K562 (cell line): Measurements from ENCODE around the gene EYA3. TPM values are rescaled to one million over a fixed set of nuclear protein-coding genes. Genes with fewer than 3 reads are reported as not detected.

Source experiments
- CAMTA2 ChIP-seq: fragments of 250-450 bp; sonication (Bioruptor Pico); conservative IDR thresholded peaks from 2 replicates; pipeline ENCODE4 v1.5.1; 2022
- ELF1 ChIP-seq: fragments of 200-800 bp; sonication (Bioruptor generic); IDR thresholded peaks from 2 replicates; pipeline ENCODE4 v1.6.1; 2016; ENCODE audit warnings: missing genetic modification characterization, missing compliant biosample characterization
- EP400 ChIP-seq: fragments of 450-650 bp; IDR thresholded peaks from 2 replicates; pipeline ENCODE4 v1.6.1; 2017; ENCODE audit warnings: antibody characterized with exemption, mild to moderate bottlenecking, moderate library complexity
- HMG20B ChIP-seq: fragments of 250-450 bp; sonication (Bioruptor Pico); IDR thresholded peaks from 2 replicates; pipeline ENCODE4 v1.5.0; 2021; ENCODE audit warnings: mild to moderate bottlenecking
- KLF16 ChIP-seq: IDR thresholded peaks from 2 replicates; pipeline ENCODE4 v1.6.1; 2016; ENCODE audit warnings: antibody characterized with exemption
- MNT ChIP-seq, 2 experiments: fragments of 450-650 bp; conservative IDR thresholded peaks; 2 replicates each; pipeline ENCODE4 v1.6.1; 2017; ENCODE audit warnings: mild to moderate bottlenecking in 2 of 2, moderate library complexity in 2 of 2
- NR2C1 ChIP-seq, 2 experiments: fragments of 450-650 bp; IDR thresholded peaks; 2 replicates each; pipeline ENCODE4 v1.6.1; 2017; ENCODE audit warnings: mild to moderate bottlenecking in 2 of 2, antibody characterized with exemption in 1 of 2, inconsistent platforms in 1 of 2, missing compliant biosample characterization in 1 of 2, missing genetic modification characterization in 1 of 2
- PML ChIP-seq: IDR thresholded peaks from 2 replicates; pipeline ENCODE4 v1.6.1; 2012; ENCODE audit warnings: low read length, inconsistent platforms
- SMARCE1 ChIP-seq: fragments of 450-650 bp; IDR thresholded peaks from 2 replicates; pipeline ENCODE4 v1.7.1; 2016; ENCODE audit warnings: mild to moderate bottlenecking
- ZBTB5 ChIP-seq: fragments of 450-650 bp; IDR thresholded peaks from 2 replicates; pipeline ENCODE4 v1.6.1; 2017; ENCODE audit warnings: antibody characterized with exemption
- ZNF175 ChIP-seq: fragments of 200-800 bp; sonication (Bioruptor generic); IDR thresholded peaks from 2 replicates; pipeline ENCODE4 v1.6.1; 2016; ENCODE audit warnings: low read depth, mild to moderate bottlenecking, missing genetic modification characterization, missing compliant biosample characterization
- polyA plus RNA-seq, 8 experiments: library from polyadenylated mRNA; depleted of rRNA in 4 of 8; stranded (reverse) in 5 of 8; unstranded in 3 of 8; fragments of >200 nt; fragmentation: Nextera tagmentation in 2 of 8; fragmentation: Illumina TruSeq in 1 of 8; extraction: Ambion mirVana in 2 of 8; extraction: Trizol in 1 of 8; gene quantifications; 2 replicates each; pipeline versions ENCODE4 v1.2.1 to v1.2.3, GENCODE V29; 2011 to 2014; ENCODE audit warnings: inconsistent platforms in 1 of 8, missing spikeins in 1 of 8
- total RNA-seq, 7 experiments: library from RNA; depleted of rRNA in 6 of 7; stranded (reverse); fragments of >200 nt in 6 of 7; fragmentation: Illumina TruSeq in 2 of 7; extraction: Trizol in 2 of 7; gene quantifications; 2 replicates each; pipeline versions ENCODE4 v1.2.1 to v1.2.3, GENCODE V29; 2011 to 2021; ENCODE audit warnings: low replicate concordance in 1 of 7
- TF ChIP-seq, protein P1 (sequence below): IDR thresholded peaks from 2 replicates; pipeline ENCODE4 v1.6.1; 2011; ENCODE audit not compliant: insufficient read length; ENCODE audit errors: extremely low read depth
- TF ChIP-seq, protein P2 (sequence below), 2 experiments: fragments of 450-650 bp; IDR thresholded peaks; 2 replicates each; pipeline ENCODE4 v1.6.1; 2016
- TF ChIP-seq, protein P3 (sequence below): sonication (generic); formaldehyde crosslinking; IDR thresholded peaks from 2 replicates; pipeline ENCODE4 v1.8.1; 2023; ENCODE audit warnings: mild to moderate bottlenecking, missing genetic modification reagents, moderate library complexity

The EYA3 gene
- total and polyA plus RNA-seq, 9 of the 15 experiments (the other 6 are each of a cell fraction or from before 2014, with no cell fraction given), result 21.7 to 64.0 (median 43.6) TPM

- TF ChIP-seq, protein P1, sequence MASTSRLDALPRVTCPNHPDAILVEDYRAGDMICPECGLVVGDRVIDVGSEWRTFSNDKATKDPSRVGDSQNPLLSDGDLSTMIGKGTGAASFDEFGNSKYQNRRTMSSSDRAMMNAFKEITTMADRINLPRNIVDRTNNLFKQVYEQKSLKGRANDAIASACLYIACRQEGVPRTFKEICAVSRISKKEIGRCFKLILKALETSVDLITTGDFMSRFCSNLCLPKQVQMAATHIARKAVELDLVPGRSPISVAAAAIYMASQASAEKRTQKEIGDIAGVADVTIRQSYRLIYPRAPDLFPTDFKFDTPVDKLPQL, result no peak
- TF ChIP-seq ZBTB5 (no peak), HMG20B (no peak), CAMTA2 (CRISPR knock-in tag) (no peak), SMARCE1 (0 out of 2 replicates have a peak, but pooled peaks have one; percentile 9), MNT (conservative IDR thresholded peaks at IDR 0.05) (peak in 1 of 2 experiments; percentile 36; a peak in 2 of 4 replicates), PML (no peak), EP400 (0 out of 2 replicates have a peak, but pooled peaks have one; percentile 4), KLF16 (no peak), NR2C1 (IDR thresholded peaks at IDR 0.05) (no peak), NR2C1 (tag; IDR thresholded peaks at IDR 0.05) (0 out of 2 replicates have a peak, but pooled peaks have one; percentile 7), ZNF175 (CRISPR knock-in tag) (no peak), ELF1 (no peak)
- TF ChIP-seq, protein P2, sequence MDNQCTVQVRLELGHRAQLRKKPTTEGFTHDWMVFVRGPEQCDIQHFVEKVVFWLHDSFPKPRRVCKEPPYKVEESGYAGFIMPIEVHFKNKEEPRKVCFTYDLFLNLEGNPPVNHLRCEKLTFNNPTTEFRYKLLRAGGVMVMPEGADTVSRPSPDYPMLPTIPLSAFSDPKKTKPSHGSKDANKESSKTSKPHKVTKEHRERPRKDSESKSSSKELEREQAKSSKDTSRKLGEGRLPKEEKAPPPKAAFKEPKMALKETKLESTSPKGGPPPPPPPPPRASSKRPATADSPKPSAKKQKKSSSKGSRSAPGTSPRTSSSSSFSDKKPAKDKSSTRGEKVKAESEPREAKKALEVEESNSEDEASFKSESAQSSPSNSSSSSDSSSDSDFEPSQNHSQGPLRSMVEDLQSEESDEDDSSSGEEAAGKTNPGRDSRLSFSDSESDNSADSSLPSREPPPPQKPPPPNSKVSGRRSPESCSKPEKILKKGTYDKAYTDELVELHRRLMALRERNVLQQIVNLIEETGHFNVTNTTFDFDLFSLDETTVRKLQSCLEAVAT (IDR thresholded peaks at IDR 0.05), result no peak
- TF ChIP-seq, protein P3, sequence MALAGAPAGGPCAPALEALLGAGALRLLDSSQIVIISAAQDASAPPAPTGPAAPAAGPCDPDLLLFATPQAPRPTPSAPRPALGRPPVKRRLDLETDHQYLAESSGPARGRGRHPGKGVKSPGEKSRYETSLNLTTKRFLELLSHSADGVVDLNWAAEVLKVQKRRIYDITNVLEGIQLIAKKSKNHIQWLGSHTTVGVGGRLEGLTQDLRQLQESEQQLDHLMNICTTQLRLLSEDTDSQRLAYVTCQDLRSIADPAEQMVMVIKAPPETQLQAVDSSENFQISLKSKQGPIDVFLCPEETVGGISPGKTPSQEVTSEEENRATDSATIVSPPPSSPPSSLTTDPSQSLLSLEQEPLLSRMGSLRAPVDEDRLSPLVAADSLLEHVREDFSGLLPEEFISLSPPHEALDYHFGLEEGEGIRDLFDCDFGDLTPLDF, result peak; percentile 27; the same call in 1 of the 2 replicates
Measured at GRCh38 chr1:28058168-28058567, 30.2 kb downstream of the EYA3 start (continued).
